Esophagus muscularis mucosa (tissue), 2 donors: ENCODE data around the gene TMEM126B.

Experiments used
- EP300 ChIP-seq: sonication (generic); formaldehyde crosslinking; IDR thresholded peaks from one replicate; pipeline ENCODE4 v1.6.1; 2017; ENCODE audit warnings: antibody characterized with exemption
- POLR2A ChIP-seq: fragments of 450-650 bp; IDR thresholded peaks from one replicate; pipeline ENCODE4 v1.6.1; 2017; ENCODE audit warnings: antibody characterized with exemption, moderate library complexity, mild to moderate bottlenecking, low read depth

DNA sequence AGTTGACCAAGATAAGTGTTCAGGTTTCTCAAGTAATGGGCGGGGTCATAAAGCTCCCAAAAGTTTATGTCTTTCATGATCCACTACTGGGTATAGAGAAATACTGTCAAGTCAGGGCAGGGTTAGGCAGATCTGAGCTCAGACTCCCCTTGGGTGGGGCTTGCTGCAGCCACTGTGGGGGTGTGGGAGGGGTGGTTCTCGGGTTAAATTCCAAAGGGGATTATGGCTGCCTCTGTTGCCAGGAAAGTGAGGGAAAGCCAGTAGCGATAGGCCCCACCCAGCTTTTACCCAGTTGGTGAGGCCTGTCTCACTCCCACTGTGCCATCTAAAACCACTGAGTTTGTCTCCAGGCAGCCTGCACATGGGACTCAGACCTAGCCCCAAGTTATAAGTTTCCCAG, 39.0 kb upstream of the TMEM126B start:
- TF ChIP-seq POLR2A (no peak), EP300 (no peak)
